HuH-7 (cell line): ENCODE measurements around the gene PPP1R16B.

ENCODE experiments used
- DNase-seq: peaks from one replicate; pipeline ENCODE4 v3.0.0; 2011; ENCODE audit warnings: low spot score

PPP1R16B gene

GRCh38 chr20:38896009-38896594, 90.6 kb downstream of the PPP1R16B start:
- no peak for DNase-seq

DNA sequence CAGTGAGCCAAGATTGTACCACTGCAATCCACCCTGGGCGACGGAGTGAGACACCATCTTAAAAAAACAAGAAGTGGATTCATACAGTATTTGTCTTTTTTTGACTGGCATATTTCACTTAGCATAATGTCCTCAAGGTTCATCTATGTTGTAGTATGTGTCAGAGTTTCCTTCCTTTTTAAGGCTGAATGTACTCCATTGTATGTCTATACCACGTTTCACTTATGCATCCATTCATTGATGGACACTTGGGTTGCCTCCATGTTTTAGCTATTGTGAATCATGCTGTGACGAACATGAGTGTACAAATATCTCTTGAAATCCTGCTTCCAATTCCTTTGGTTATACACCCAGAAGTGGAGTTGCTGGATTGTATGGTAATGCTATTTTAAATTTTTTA, 91.8 kb downstream of the PPP1R16B start:
- no peak for DNase-seq

GRCh38 chr20:38900606-38901005, 95.1 kb downstream of the PPP1R16B start:
- DNase-seq = no peak

- no peak for DNase-seq
Measured at GRCh38 chr20:38902601-38903000, 97.1 kb downstream of the PPP1R16B start.

DNA sequence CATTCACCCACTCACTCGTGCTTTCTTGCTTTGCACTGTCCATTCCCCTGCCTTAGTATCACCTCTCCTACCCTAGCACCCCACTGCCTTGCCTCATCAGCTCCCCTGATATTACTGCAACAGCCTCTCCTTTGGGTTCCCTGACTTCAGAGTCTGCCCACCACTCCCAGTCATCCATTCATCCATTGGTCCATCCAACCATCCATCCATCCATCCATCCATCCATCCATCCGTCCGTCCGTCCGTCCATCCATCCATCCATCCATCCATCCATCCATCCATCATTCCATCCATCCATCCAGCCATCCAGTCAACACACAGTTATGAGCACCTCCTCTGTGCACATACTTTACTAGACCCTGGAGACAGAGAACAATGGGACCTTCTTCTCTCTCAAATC, 97.8 kb downstream of the PPP1R16B start:
- DNase-seq = no peak

DNA sequence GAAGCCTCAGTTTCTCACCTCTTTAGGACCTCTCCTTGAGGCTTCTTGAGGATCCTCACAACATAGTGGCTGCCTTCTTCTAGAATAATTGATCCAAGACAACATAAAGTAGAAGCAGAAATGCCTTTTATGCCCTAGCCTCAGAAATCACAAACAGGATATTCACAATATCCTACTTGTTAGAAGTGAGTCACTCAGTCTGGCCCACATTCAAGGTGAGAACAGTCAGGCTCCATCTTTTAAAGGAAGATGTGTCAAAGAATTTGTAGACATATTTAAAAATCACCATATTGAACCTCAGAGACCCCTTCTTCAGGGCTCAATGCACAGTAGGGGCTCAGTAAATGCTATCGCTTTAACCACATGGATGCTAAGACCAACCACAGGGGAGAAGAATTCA, 99.9 kb downstream of the PPP1R16B start:
- DNase-seq = no peak

GRCh38 chr20:38907918-38908677, 102.6 kb downstream of the PPP1R16B start:
- DNase-seq = no peak

DNA sequence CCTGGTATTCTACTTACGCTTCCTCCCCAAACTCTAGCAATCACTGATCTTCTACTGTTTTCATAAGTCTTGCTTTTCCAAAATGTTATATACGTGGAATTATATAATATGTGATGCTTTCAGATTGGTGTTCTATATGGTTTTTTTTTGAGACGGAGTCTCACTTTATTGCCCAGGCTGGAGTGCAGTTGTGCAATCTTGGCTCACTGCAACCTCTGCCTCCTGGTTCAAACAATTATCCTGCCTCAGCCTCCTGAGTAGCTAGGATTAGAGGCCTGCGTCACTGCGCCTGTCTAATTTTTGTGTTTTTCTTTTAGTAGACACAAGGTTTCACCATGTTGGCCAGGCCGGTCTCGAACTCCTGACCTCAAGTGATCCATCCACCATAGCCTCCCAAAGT, 109.9 kb downstream of the PPP1R16B start:
- DNase-seq = no peak

GRCh38 chr20:38917657-38918056, 112.2 kb downstream of the PPP1R16B start:
- DNase-seq = no peak

DNA sequence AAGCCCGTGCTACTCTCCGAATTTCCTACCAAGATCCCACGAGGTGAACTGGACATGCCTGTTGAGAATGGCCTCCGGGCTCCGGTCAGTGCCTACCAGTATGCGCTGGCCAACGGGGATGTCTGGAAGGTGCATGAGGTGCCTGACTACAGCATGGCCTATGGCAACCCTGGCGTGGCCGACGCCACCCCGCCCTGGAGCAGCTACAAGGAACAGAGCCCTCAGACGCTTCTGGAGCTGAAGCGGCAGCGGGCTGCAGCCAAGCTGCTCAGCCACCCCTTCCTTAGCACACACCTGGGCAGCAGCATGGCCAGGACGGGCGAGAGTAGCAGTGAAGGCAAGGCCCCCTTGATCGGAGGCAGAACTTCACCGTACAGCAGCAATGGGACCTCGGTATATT, 112.7 kb downstream of the PPP1R16B start:
- DNase-seq = no peak

DNA sequence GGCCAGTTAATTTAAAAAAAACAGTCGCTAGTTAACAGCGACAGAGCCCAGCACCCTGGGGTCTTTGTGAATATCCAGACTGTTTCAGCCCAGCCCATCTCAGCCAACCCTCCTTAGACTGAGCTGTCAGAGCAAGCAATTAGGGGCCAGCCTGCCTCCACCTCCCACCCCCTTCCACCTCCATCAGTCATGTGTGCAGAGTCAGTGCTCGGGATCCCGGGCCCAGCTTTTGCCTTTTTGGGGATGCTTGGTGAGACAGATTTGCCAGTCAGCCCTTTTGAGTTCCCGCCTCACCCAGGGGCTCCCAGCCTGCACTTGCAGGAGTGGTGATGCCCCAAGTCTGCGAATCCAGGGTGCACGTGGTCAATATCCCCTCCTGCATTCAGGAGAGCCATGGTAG, 114.2 kb downstream of the PPP1R16B start:
- DNase-seq = no peak

- DNase-seq = no peak
Measured at GRCh38 chr20:38920411-38920810, 114.9 kb downstream of the PPP1R16B start.

DNA sequence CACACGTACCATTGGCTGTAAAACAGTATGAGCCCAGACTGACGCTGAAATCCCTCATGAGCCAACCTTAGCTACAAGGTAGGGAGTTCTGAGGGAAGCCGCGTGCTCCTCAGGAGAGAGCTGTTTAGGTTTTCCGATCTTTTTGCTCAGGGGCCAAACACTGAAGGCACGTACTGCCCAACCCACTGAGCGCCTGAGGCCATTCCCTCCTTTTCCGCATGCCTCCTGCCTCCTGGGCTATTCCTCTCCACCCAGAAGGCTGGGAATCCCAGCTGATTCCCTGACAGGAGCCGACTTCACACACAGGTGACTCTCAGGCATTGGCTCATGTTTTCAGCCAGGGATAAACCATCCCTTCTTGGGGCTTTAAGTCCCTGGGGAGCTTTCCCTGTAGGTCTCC, 115.4 kb downstream of the PPP1R16B start:
- DNase-seq = no peak

- DNase-seq = no peak
Measured at GRCh38 chr20:38924718-38925117, 119.2 kb downstream of the PPP1R16B start.

DNA sequence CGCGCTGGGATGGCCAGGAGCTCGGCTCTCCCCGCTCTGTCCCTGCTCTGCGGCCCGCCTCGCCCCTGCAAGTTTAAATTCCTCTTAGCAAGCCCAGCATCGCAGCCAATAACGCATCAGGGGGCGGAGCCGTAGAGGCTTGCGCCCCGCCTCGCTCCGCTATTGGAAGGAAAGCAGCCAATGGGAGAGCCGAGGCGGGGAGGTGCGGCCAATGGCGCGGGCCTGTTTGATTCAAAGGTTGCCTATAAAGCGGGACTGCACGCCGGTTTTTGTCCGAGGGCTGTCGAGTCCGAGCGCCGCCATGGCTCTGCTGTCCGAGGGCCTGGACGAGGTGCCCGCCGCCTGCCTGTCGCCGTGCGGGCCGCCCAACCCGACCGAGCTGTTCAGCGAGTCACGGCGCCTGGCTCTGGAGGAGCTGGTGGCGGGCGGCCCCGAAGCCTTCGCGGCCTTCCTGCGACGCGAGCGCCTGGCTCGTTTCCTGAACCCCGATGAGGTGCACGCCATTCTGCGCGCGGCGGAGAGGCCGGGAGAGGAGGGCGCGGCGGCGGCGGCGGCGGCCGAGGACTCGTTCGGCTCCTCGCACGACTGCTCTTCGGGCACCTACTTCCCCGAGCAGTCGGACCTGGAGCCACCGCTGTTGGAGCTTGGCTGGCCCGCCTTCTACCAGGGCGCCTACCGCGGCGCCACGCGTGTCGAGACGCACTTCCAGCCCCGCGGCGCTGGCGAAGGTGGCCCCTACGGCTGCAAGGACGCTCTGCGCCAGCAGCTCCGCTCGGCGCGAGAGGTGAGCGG, 120.8 kb downstream of the PPP1R16B start, which contains the start of gene FAM83D:
FAM83D (plus strand) TSS at position 276 of the 792 bp plus-strand sequence; CDS start at position 302, 26 bp downstream.
- peak; percentile 99 for DNase-seq

- no peak for DNase-seq
Measured at GRCh38 chr20:38926934-38927616, 121.6 kb downstream of the PPP1R16B start.

DNA sequence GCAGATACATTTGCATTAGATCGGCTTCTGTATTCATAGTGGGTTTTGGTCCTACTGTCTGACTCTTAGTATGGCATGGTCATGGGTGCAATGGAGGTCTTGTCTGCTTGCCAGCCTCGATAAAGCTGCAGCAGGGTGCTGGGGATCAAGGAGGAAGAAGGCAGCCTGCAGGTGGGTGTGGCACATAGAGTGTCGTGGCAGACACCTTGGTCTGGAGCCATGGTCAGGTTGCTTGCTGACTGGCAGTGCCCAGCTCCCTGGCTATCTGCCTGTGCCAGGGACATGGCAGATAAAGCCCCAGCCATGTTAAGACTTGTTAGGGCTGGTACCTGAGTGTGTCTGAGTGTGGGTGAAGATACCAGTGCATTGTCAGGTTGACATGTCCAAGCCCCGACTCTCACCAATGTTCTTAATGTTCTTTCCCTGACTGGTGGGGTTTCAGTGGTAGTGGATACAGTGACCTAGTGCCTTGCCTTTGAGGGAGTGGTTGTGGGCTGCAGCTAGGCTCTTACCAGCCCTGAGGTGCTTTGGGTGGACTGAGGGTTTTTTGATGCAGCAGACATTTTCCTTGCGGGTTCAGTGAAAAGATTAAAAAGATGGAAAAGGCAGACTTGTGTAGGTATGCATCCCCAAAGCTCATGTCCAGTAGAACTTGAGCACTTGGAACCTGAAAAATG, 122.5 kb downstream of the PPP1R16B start:
- no peak for DNase-seq

GRCh38 chr20:38930242-38930569, 124.7 kb downstream of the PPP1R16B start:
- no peak for DNase-seq

DNA sequence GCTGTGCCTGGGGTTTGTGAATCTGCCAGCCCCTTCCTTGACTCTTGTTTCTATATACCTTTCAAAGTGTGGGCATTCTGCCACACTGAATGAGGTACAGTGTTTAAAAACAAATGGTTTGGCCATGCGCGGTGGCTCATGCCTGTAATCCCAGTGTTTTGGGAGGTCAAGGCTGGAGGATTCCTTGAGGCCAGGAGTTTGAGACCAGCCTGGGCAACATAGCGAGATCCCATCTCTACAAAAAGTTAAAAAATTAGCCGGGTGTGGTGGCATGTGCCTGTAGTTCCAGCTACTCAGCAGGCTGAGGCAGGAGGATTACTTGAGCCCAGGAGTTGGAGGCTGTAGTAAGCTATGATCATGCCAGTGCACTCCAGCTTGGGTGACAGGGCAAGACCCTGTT, 126.5 kb downstream of the PPP1R16B start:
- no peak for DNase-seq

- DNase-seq = no peak
Measured at GRCh38 chr20:38932457-38933120, 127.1 kb downstream of the PPP1R16B start.

GRCh38 chr20:38934530-38934929, 129.0 kb downstream of the PPP1R16B start:
- no peak for DNase-seq
